ENCODE data around the gene HSDL1. TPM values are rescaled to one million over a fixed set of nuclear protein-coding genes. Genes with fewer than 3 reads are reported as not detected.

The HSDL1 gene
- total and polyA plus RNA-seq, 10 of the 15 experiments (the other 5 are each of a cell fraction or from before 2014, with no cell fraction given): 2.0 to 13.4 (median 5.6) TPM

DNA sequence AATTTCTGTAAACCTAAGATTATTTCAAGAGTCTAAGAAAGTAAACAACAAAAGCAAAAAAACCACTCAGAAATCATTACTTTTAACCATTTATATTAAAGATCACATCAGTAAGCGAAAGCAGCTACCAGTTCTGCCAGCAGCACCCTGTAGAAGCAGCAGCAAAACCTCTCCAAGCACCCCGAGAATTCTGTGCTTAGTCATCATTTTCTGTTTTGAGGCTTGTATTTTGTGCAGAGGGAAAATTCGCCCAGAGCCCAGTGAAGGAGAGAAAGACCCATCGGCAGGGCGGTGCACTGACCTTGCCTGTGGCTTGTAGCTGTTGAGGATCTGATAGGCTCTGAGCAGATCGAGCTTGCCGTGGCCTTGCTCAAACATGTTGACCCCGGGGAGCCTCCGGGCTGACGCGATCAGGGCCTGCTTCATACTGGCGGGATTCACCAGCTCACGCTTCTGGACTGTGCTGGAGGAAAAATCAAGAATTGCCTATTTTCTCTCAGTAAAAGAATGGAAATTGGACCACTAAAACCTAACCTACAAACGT is 63.5 kb downstream of the HSDL1 start (continued):
- no peak for TF ChIP-seq RBBP5 (conservative IDR thresholded peaks at IDR 0.05)

DNA sequence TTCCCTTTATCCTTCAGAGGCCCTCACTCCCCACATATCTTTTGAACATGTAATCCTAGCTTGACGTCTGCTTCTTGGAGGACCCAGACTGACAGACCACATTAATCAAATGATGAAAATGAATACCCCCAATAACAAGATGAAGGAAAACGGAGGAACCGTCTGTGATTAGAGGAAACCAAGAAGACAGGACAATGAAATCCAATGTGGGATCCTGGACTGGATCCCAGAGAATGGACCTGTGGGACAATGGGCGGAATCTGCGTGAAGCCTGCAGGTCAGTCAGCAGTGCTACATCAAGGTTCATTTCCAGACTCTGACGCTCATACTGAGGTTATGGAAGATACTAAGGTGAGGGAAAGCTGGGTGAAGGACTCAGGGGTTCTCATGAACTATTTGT is 64.2 kb downstream of the HSDL1 start:
- H3K36me3 ChIP-seq (ENCODE audit: control insufficient read depth in 2 of 2, insufficient read depth in 2 of 2, low read length in 1 of 2): peaks cover 8 to 29% of the 10 kb centered on the region in 2 experiments
- H3K4me1 ChIP-seq (ENCODE audit: control insufficient read depth, insufficient read depth, low read length): peaks cover 9% of the 10 kb centered on the region
- DNase-seq (ENCODE audit: low read depth, low spot score) (no peak), FAIRE-seq (no peak), ATAC-seq (no peak)
- no peaks in the 10 kb centered on the region for H3K27me3 ChIP-seq (replicated peaks in 1 of 2; ENCODE audit: control insufficient read depth in 2 of 2, insufficient read depth in 2 of 2, low read length in 1 of 2)
- no peak overlapping the region for H3K4me3 ChIP-seq
- TF ChIP-seq, protein P1, sequence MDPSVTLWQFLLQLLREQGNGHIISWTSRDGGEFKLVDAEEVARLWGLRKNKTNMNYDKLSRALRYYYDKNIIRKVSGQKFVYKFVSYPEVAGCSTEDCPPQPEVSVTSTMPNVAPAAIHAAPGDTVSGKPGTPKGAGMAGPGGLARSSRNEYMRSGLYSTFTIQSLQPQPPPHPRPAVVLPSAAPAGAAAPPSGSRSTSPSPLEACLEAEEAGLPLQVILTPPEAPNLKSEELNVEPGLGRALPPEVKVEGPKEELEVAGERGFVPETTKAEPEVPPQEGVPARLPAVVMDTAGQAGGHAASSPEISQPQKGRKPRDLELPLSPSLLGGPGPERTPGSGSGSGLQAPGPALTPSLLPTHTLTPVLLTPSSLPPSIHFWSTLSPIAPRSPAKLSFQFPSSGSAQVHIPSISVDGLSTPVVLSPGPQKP (IDR thresholded peaks at IDR 0.05; ENCODE audit: low read depth, low read length): no peak
- TF ChIP-seq, protein P2, sequence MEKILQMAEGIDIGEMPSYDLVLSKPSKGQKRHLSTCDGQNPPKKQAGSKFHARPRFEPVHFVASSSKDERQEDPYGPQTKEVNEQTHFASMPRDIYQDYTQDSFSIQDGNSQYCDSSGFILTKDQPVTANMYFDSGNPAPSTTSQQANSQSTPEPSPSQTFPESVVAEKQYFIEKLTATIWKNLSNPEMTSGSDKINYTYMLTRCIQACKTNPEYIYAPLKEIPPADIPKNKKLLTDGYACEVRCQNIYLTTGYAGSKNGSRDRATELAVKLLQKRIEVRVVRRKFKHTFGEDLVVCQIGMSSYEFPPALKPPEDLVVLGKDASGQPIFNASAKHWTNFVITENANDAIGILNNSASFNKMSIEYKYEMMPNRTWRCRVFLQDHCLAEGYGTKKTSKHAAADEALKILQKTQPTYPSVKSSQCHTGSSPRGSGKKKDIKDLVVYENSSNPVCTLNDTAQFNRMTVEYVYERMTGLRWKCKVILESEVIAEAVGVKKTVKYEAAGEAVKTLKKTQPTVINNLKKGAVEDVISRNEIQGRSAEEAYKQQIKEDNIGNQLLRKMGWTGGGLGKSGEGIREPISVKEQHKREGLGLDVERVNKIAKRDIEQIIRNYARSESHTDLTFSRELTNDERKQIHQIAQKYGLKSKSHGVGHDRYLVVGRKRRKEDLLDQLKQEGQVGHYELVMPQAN (conservative IDR thresholded peaks at IDR 0.05): no peak
- no peak for TF ChIP-seq ATF7 (IDR thresholded peaks at IDR 0.05; ENCODE audit: low read depth)
- no peak for TF ChIP-seq NFYA (IDR thresholded peaks at IDR 0.05; ENCODE audit: borderline replicate concordance, low read depth, low read length)
- no peak for TF ChIP-seq CBX3 (IDR thresholded peaks at IDR 0.05; ENCODE audit: borderline replicate concordance, low read depth)
- no peak for TF ChIP-seq BCLAF1 (IDR thresholded peaks at IDR 0.05)
- RAD21 ChIA-PET (ENCODE audit: unreplicated experiment): interaction anchor here (1.5 kb wide), 1 partner anchor 106 kb away, joined by 6 read pairs; the partner anchor contains the start of gene TAF1C
- no peaks in the 10 kb centered on the region for H3K79me2 ChIP-seq (ENCODE audit: control insufficient read depth, insufficient read depth, low read length)
- in situ Hi-C loops (cut with MboI) (no loop called here), intact Hi-C loops (cut with micrococcal nuclease; ENCODE audit: unreplicated experiment) (loop anchor here (5.0 kb wide), 1 partner anchor 406 kb away; no protein-coding TSS in a partner anchor)
- H4K20me1 ChIP-seq (ENCODE audit: control insufficient read depth, insufficient read depth): no peaks in the 10 kb centered on the region
- no peaks in the 10 kb centered on the region for H3K9me3 ChIP-seq (replicated peaks; ENCODE audit: control insufficient read depth, insufficient read depth, low read length)
- POLR2A ChIA-PET: interaction anchor here (1.1 kb wide), 1 partner anchor 27 kb away, joined by 3 read pairs; no protein-coding TSS in a partner anchor
- no TSS peak for BruUV-seq (replicated peaks)
- no peak overlapping the region for H3K9ac ChIP-seq (ENCODE audit: control insufficient read depth, insufficient read depth, low read length)
- H3K27ac ChIP-seq (ENCODE audit: control insufficient read depth, insufficient read depth): no peak overlapping the region
- H3K4me2 ChIP-seq (ENCODE audit: control insufficient read depth, insufficient read depth): no peak overlapping the region
- H2AFZ ChIP-seq (ENCODE audit: control insufficient read depth, low read depth, low read length): no peak overlapping the region
- 97% methylated on average over 6 of the region's 6 CpGs for WGBS (ENCODE audit: insufficient coverage, insufficient replicate concordance, low lambda C conversion rate, missing lambda C conversion rate)
- SMC1A ChIA-PET (ENCODE audit: uncharacterized antibody, unreplicated experiment): interaction anchor here (1.3 kb wide), 1 partner anchor 57 kb away, joined by 3 read pairs; no protein-coding TSS in a partner anchor
- CTCF ChIA-PET: interaction anchor here (0.9 to 1.0 kb wide), 2 partner anchors 106 to 107 kb away, joined by 3 to 4 read pairs; partner anchors contain the start of gene TAF1C
